T-helper 1 cell treated with Interleukin-12 subunit alpha and Interleukin-12 subunit beta and Interleukin-4 antibody, amounts not matched to agents 30 ng/mL and 1 ng/mL, for 36 hours (primary cell): Measurements from ENCODE around the gene PAX1. TPM values are rescaled to one million over a fixed set of nuclear protein-coding genes. Genes with fewer than 3 reads are reported as not detected.

ENCODE experiments used
- intact Hi-C: fragments of 100-400 bp; cut with micrococcal nuclease; formaldehyde crosslinking; loops from one replicate; pipeline ENCODE4 v1.15.1; 2024
- total RNA-seq: library from RNA; stranded (reverse); gene quantifications from 2 replicates; pipeline ENCODE4 v1.2.3, GENCODE V29; 2022

The PAX1 gene
- total RNA-seq, 1 donor from 2014 or later: not detected

DNA sequence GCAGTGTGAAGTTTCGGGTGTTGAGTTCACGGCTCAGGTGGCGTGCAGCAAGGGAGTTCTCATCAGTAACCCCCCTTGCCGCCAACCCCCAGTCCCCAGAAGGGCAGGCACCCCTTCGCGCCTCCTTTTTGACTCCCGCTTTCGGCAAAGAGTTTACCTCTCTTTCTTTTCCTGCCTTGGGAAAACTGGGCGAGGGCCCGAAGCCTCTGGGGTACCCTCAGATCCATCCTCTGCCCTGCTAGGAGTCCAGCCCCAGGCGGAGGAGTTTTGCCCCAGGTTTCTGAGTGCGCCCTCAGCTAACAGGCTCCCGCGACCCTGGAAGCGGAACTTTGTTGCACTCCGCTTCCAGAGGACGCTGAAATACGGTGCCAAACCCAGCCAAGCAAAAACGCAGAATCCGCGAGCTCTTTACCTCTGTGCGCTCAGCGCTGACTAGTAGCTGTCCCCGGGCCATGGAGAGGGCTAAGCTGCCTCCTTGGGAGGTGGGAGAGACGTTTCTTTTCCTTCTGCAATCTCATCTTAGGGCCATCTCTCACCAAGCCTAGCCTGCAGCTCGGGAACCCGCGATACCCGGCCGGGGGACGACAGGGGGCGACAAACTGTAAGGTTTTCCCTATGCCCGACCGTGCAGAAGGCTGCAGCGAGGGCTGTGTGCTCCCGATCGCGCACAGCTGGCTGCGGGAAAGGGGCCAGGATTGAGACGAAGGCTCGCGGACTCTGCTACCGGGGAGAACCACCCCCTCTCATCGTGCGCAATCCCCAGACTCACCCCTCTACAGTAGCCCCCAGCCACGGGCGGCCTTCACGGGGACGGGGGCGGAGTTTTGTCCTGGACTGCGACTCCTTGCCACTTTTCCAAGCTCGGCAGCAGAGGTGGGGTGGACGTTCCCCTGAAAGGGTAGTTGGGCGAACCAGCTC is 2.7 kb upstream of the PAX1 start:
- intact Hi-C loops: loop anchor here (5.0 to 10.0 kb wide), 4 partner anchors 306 to 1341 kb away; partner anchors contain the start of gene NKX2-4

DNA sequence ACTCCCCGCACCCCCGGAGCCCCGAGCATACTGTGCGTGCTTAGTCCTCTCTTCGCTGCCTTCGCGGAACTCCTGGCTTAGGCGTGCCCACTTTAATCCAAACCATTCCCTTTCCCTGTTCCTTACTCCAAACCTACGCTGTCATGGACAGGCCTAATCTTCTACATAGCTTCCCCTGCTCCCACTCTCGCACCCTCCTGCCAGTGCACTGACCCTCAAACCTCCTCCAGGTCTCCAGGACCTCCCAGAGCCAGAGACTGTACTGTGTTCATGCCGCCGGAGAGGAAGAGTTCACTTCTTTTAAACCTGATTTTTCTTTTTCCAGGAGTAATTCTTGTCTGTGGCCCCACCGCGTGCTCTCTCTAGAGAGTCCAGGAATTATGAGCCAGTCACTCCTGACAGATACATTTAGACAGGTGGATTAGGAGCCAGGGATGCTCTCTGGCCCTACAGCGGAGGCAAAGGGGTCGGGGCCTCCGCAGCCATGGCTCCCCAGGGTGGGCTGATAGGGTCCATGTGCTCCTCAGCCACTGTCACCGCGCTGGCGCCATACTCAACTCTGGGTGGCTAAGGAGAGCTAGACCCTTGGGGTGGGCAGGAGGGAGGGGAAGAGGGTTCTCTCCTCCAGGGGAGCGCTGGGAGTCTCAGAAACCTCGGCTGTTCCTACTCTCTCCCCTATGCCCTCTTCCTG is 1.6 kb upstream of the PAX1 start:
- intact Hi-C loops: loop anchor here (5.0 to 10.0 kb wide), 4 partner anchors 307 to 1342 kb away; partner anchors contain the start of gene NKX2-4

DNA sequence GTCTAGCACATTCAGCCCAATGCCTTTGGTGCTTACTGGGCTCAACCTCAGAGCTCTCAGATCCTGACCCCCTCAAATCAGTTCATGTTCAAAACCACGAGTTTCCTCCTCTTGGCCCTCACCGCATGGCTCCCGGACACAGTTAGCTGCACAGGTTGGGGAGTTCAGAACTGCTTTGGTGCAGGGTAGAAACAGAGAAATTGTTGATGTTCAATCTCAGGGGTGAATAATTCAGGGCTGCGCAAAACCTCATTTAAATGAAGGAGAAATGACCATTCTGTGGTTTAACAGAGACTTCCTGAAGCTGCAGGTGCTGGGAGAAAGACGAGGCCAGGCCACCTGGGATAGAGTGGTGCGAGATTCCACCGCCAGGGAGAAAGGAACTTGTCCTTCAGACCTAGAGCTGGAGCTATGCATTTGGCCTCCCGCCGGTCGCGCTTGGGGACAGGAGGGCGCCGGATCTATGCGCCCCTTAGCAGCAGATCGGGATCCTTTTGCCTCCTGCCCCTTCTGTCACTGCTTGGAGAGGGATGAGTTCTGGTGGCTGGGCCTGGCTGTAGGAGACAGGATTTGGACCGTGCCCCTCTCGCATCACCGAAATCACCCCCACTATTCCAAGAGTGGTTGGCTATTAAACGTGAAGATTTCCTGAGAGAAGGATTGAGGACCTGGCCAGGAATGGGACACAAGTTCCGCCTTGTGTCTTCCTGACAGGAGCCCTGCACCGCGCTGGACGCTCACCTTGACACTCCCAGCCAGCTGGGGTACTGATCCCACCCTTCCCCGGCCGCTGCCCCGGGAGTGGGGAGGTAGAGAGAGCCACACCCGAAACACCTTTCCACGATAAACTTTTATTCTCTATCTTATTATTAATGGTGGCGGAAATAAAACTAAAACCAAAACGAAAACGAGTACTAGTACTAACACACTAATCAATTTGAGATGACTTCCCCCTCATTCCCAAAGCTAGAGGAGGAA is 767 bp upstream of the PAX1 start:
- intact Hi-C loops: loop anchor here (5.0 to 10.0 kb wide), 5 partner anchors 307 to 1342 kb away; partner anchors contain the start of gene NKX2-4

DNA sequence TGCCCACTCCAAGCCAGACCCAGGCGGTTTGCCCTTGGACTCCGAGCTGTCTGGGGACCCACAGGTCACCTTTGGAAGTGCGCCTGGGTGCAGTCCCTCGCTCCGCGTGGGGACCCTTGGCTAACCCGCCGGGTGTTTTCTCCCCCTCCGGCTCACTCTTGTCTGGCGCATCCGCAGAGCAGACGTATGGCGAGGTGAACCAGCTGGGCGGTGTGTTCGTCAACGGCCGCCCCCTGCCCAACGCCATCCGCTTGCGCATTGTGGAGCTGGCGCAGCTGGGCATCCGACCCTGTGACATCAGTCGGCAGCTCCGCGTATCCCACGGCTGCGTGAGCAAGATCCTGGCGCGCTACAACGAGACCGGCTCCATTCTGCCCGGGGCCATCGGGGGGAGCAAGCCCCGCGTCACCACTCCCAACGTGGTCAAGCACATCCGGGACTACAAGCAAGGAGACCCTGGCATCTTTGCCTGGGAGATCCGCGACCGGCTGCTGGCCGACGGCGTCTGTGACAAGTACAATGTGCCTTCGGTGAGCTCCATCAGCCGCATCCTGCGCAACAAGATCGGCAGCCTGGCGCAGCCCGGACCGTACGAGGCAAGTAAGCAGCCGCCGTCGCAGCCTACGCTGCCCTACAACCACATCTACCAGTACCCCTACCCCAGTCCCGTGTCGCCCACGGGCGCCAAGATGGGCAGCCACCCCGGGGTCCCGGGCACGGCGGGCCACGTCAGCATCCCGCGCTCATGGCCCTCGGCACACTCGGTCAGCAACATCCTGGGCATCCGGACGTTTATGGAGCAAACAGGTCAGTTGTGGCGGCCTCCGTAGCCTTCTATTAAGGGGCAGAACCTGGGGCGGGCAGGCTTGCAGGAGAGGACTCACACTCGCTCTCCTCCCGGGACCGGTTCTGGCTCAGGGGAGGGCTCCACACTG is 1.1 kb downstream of the PAX1 start:
- intact Hi-C loops: loop anchor here (2.0 to 10.0 kb wide), 3 partner anchors 194 to 861 kb away; no protein-coding TSS in a partner anchor

DNA sequence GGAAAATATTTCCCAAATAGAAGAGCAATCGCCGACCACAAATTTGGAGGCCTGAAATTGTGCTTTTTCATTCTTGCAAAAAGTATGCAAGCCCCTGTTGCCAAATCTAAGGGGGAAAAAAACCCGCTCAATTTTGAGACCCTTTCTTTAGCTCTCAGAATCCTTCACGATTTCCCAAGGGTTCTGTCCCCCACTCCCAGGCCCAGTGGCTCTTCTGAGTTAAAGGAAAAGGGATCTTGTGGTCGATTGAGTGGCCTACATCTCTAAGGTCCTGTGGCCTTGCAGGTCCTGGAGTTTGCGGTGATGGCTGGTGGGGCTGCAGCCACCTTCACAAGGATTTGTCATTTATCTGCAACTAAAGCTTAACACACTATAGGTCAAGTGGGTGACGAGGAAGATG is 1.8 kb downstream of the PAX1 start:
- intact Hi-C loops: loop anchor here (2.0 to 10.0 kb wide), 3 partner anchors 194 to 860 kb away; no protein-coding TSS in a partner anchor

DNA sequence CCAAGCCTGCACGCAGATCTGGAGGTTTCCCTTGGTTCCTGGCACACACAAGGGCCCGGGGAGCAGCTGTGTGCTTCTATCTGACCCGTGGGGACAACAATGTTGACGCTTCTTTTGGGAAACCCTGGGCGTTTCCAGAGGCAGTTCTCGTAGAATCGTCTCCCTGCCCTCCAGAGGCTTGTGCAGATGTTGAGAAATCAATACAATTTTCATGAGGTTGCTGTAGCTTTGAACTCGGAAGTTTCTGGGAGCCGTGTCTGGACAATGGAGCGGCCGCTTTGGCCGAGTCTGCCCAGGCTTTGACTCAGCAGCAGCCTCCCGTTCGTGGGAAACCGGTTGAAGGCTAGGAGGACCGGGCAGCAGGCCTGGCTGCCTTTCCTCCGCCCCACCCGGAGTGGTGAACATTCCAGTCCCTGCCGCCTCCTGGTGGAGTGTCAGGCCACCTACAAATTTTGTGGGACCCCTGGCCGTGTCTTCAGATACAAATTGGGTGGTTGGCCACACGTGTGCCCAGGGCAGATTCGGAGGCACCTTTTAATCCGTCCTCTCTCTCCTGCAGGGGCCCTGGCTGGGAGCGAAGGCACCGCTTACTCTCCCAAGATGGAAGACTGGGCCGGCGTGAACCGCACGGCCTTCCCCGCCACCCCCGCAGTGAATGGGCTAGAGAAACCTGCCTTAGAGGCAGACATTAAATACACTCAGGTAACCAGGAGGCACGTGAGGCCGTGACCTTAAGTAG is 2.7 kb downstream of the PAX1 start:
- intact Hi-C loops: loop anchor here (2.0 to 10.0 kb wide), 3 partner anchors 195 to 859 kb away; no protein-coding TSS in a partner anchor

DNA sequence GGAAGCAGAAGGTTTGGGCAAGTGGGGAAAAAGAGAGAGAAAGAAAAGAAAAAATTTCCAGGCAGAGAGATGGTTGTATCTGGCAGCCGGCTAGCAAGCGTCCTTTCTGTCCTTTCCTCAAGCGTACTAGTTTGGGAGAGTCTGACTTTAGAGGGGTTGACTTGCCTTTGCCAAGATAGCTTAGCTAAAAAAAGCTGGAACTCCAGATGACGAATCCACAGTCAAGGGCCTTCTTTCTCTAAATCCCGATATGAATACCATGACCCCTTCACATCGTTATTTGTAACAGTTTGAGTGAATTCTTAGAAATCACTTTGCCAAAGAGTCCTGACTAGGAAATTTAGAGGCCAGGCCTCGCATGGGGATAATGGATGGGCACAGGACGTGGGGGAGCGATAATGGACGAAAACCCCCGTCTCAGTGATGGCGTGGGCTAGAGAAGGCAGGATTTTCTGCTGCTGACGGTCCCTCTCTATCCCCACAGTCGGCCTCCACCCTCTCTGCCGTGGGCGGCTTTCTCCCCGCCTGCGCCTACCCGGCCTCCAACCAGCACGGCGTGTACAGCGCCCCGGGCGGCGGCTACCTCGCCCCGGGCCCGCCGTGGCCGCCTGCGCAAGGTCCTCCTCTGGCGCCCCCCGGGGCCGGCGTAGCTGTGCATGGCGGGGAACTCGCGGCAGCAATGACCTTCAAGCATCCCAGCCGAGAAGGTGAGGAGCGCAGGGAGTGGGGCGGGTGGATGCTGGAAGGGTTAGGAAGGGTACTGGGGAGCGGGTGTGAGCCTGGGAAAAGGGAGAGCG is 3.5 kb downstream of the PAX1 start:
- intact Hi-C loops: loop anchor here (5.0 to 10.0 kb wide), 2 partner anchors 474 to 858 kb away; no protein-coding TSS in a partner anchor

DNA sequence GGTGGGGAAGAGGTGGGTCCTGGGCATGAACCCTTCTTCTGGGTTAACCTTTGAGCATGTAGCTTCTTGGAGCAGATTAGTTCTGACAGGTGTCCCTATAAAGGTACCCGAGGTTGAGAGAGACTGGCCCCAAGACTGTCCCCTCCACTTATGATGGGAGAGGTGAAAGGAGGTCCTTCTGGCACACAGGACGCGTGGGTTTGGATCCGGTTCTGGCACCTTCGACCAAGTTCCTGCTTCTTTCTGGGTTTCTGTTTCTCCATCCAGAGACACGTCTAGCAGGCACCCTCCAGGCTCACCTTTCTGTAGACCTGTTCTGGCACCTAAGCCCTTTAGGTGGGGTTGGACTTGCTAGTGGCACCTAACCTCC is 4.1 kb downstream of the PAX1 start:
- intact Hi-C loops: loop anchor here (5.0 to 10.0 kb wide), 2 partner anchors 475 to 858 kb away; no protein-coding TSS in a partner anchor

DNA sequence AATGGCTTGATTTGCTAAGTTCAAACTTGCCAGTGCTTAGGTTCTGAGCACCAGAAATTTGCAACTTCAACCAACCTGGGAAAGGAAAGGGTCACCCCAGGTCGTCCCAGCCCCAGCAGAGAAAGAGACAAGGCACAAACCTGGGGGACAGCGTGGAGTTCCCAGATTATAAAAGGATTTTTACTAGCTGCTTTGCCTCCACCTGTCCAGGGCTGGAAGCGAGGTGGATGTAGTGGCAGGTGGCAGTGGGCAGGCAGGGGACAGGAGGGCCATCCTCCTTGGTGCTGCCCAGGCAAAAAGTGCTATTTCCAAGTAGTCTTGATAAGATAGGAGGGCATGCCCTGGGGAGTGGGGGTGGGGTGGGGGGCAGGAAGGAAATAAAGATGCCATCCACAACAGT is 4.9 kb downstream of the PAX1 start:
- intact Hi-C loops: loop anchor here (5.0 kb wide), 1 partner anchor 867 kb away; no protein-coding TSS in a partner anchor

DNA sequence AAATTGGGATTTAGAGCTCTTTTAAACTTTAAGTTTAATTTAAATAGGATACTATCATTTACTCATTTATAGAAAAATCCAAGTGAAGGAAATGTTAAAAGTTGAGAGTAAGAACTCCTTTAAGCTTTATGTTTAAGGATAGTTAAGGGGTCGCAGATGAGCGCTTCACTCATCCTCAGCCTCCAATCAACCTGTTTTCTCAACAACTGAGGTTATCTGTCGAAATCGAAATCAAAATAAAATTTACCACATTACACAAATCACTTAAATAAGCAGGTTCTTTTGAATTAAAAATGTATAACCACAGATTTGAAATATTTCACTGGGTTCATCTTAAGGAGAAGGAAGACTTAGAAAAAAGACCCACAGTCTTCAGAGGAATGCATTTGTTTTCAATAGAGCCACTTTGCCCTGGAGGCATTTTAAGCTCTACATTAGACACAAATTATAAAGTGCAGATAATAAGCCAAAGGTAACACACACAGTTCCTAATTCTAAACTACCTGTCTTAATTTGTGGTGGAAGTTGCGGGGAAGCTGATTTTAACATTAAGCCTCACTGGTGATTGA is 5.5 kb downstream of the PAX1 start:
- intact Hi-C loops: loop anchor here (5.0 kb wide), 1 partner anchor 866 kb away; no protein-coding TSS in a partner anchor

DNA sequence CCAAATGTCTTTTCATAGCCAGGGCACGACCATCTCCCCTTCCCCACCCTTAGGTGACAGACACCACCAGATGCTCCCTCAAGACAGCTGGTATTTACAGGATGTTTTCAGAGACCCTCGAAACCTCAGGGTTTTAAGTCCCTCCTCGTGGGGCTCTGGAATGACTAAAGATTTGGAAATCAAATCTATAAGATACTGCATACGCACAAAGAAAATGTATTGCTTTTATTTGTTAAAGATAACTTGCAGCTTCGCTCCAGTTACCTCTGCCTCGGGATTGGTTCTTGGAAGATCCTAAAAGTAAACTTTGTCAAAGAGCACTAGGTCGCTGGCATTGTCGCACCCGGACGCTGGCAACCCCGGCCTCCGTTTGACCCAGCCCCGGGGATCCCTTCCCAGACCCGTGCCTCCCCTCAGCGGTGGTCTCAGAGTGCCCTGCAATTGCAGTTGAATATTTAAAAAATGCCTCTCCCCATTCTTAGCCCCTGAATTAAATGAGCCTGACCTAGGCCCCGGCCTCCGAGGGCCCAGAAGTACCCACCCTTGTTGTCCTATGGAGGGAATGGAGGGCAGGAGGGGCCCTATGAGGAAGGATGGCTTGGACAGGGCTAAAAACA is 7.1 kb downstream of the PAX1 start:
- intact Hi-C loops: loop anchor here (5.0 kb wide), 1 partner anchor 865 kb away; no protein-coding TSS in a partner anchor

DNA sequence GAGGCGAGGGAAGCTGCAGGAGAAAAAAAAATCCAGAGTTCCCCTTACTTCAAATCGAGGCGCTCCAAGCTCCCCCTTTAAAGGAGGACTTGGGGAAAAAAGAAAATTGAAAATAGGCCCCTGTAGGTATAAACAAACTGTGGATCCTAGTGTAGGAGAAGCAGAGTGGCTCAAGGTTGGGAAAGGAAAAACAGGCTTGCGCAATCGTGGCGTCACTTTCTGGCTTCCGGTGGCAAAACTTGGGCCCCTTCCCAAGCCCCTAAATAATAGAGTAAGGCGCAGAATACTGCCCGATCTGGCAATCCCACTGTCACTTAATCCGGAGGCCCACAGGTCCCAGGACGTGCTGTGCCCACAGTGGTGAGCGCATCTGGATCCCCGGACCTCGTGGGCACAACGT is 8.0 kb downstream of the PAX1 start:
- intact Hi-C loops: loop anchor here (5.0 kb wide), 1 partner anchor 864 kb away; no protein-coding TSS in a partner anchor

DNA sequence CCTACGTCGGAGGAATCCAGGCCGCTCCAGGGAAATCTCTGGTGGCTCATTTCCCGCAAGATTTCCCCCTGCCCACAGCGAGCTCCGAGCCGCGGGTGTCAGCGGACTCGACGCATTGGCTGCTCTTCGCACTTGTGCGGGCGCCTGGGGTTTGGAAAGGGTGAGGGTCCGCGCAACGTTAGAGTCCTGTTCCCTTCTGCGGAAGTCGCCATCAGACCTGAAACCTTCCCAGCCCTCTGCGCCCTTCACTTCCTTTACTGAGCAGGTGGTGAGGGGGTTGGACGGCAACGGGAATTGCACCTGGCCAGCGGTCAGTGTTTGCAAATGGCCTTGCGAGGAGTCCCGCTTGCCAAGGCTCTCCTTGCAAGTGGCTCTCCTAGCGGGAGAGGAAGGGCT is 8.4 kb downstream of the PAX1 start:
- intact Hi-C loops: loop anchor here (5.0 kb wide), 1 partner anchor 863 kb away; no protein-coding TSS in a partner anchor

DNA sequence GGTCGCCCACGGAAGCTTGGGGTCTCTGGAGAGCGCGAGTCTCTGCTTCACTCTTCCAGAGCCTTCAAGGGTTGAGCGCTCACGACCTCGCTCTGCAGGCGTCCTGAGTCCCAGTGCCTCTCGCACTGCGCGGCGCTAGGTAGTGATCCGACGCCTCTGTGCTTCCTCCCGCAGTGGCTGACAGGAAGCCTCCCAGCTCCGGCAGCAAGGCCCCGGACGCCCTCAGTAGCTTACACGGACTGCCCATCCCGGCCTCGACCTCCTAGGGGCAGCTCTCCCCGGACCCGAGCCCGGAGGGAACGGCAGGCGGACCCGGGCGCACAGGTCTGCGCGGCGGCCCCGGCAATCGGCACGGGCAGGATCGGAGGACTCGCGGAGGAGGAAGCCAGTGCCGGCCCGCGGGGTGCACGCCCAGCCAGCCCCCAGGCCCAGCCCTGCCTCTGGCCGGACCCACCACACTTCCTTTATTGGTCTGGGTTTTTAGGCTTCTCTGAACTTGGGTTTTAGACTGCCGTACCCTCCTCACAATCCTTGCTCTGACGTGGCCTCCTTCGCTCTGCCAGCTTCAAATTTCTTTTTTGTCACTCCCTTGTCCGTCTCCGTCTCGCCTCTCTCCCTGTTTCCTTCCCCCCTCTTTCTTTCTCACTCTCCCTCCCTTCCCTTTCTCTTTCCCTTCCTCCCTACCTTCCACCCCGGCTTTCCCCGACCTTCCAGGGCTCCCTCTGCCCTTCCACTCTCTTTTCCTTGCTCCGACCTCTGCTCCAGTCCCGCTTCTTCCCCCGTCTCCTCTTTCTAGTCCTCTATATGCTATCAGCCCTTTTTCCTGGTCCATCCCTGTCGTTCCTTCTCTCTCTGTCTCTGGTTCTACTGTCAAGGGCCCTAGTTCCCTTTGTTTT is 9.1 kb downstream of the PAX1 start:
- intact Hi-C loops: loop anchor here (5.0 kb wide), 1 partner anchor 863 kb away; no protein-coding TSS in a partner anchor

DNA sequence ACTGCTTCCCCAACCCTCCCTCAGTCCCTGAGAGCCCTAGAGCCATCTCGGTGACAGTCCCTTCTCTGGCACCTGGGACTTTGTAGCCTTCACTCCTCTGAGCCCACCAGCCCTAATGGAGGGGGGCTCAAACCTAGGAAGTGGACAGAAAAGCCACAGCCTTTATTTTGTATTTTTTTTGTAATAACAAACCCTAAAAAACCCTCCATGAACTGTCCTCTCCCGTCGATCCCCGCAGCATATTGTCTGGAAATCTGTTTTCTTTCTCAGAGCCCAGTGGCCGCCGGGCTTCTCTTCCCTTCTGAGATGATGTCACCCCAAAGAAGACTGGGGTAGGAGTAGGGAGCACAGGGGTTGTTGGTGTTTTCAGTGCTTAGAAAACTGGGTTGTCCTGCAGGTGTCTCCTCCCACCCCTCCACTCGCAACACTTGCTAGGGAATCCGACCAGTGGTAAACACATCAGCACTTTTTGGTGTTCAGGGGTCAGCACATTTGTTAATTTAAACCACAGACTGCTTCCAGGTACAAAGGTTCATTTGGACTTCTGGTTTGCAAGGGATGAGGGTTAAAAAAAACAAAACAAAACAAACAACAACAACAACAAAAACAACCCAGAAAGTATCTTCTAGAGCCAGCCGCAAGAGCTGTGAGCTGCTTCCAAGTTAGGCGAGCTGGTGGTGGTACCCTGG is 9.9 kb downstream of the PAX1 start:
- intact Hi-C loops: no loop called here
